GM19324 (cell line): ENCODE measurements around the gene SLC51A.
"Not testable (repeated sequence)": the region's sequence is repeated elsewhere in the genome, so short reads cannot be mapped to it uniquely, and the experiment has no call there.

Source experiments
- ATAC-seq: cut with Tn5 transposase; IDR thresholded peaks from one replicate; pipeline ENCODE4 v1.9.1; 2021; ENCODE audit warnings: mild to moderate bottlenecking, moderate library complexity; ENCODE audit not compliant: unreplicated experiment, low FRiP score

SLC51A gene

GRCh38 chr3:196216089-196216564 lies at the start of gene SLC51A:
Gene SLC51A, plus strand, starts transcription at chr3:196216534. Its CDS starts 179 bp downstream, at chr3:196216713.
- ATAC-seq, result no peak

DNA sequence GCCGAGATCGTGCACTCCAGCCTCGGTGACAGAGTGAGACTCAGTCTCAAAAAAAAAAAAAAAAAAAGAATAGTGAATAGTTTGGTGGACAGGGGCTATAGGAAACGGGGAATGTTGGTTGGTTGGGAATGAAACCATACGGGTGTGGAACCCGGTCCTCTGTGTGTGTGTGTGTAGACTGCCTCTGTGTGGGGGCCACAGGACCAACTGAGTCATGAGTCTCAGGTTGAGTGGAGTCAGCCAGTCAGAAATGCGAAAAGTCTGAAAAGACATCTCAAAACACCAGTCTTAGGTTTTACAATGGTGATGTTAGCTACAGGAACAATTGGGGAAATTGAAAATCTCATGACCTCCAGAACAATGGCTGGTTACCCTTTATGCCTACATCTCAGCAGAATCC lies 49.6 kb upstream of the SLC51A start:
- no peak for ATAC-seq

GRCh38 chr3:196168808-196169391 lies 47.4 kb upstream of the SLC51A start:
- no peak for ATAC-seq

- no peak for ATAC-seq
Measured at GRCh38 chr3:196169836-196170240, 46.5 kb upstream of the SLC51A start.

GRCh38 chr3:196170296-196170695 lies 46.0 kb upstream of the SLC51A start:
- ATAC-seq, result not testable (repeated sequence)

DNA sequence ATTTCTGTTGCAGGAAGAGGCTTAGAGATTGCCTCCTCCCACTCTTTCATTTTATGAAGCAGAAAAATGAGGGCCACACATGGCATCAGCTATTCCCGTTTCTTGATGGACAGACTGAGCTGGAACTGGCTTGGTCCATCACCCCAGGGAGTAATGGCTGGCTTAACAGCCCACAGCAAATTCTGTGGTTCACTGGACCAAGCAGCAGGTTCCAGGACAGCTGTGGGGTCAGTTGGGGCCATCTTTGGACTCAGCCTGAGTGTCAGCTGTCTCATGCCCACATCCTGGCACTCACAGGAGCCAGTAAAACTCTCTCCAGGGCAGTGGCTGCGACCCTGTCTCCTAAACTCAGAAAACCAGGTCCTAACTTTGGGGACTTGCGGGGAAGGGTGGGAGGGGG lies 41.7 kb upstream of the SLC51A start:
- ATAC-seq, result no peak

GRCh38 chr3:196175116-196175625 lies 41.2 kb upstream of the SLC51A start:
- ATAC-seq, result no peak

- no peak for ATAC-seq
Measured at GRCh38 chr3:196175722-196176121, 40.6 kb upstream of the SLC51A start.

GRCh38 chr3:196177567-196177966 lies 38.8 kb upstream of the SLC51A start:
- ATAC-seq, result no peak

DNA sequence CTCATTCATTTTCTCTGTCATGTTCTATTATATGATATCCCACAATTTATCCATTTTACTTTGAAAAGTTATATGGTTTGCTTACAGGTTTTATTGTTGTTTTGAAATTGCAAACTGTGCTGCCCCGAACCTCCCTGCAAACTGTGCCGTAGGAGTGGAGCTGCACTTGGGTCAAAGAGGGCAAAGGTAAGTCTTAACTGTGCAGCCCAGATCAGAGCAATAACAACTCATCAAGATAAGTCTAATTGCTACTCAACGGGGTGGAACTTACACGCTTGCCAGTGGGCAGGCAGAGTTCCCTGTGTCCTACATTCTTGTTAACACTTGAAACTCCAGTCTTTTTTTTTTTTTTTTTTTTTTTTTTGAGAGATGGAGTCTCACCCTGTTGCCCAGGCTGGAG lies 38.4 kb upstream of the SLC51A start:
- no peak for ATAC-seq

GRCh38 chr3:196178993-196179379 lies 37.3 kb upstream of the SLC51A start:
- ATAC-seq, result no peak

GRCh38 chr3:196179380-196180308 lies 36.7 kb upstream of the SLC51A start:
- ATAC-seq, result peak; percentile 63

DNA sequence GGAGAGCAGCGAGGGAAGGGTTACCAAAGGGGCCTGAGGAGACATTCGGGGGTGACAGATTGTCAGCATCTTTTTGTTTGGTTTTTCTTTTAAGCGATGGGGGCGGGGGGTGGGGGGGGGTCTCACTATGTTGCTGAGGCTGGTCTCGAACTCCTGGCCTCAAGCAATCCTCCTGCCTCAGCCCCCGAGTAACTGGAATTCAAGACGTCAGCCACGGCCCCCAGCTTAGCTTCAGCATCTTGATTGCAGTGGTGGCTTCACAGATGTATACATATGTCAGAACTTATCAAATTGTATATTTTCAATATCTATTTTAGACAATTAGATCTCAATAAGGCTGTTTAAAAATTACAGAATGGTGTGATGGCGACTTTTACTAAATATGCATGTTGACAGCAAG lies 36.0 kb upstream of the SLC51A start:
- no peak for ATAC-seq

GRCh38 chr3:196181127-196181546 lies 35.2 kb upstream of the SLC51A start:
- ATAC-seq, result no peak

DNA sequence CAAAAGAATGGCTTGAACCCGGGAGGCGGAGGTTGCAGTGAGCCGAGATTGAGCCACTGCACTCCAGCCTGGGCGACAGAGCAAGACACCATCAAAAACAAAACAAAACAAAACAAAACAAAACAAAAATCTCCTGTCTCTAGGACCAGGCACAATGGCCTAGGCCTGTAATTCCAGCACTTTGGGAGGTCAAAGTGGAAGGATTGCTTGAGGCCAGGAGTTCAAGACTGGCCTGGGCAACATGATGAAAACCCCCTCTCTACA lies 32.2 kb upstream of the SLC51A start:
- not testable (repeated sequence) for ATAC-seq

DNA sequence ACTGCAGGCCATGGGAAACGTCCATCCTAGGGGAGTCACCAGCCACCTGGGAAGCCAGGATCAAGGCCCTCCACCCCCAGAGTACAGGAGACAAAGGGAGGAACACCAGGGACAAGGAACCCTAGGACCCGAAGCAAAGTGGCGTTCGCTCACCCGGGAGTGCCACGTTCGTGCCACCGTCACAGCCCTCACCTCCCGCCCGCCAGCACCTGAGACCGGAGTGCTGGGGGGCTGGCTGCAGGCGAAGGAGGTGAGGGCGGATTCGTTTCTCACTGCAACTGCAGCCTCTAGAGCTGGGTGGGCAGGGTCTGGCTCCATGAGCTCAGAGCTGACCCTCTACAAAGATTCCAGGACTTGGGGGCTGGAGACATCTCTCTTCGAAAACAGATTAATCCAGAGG lies 31.5 kb upstream of the SLC51A start:
- no peak for ATAC-seq

DNA sequence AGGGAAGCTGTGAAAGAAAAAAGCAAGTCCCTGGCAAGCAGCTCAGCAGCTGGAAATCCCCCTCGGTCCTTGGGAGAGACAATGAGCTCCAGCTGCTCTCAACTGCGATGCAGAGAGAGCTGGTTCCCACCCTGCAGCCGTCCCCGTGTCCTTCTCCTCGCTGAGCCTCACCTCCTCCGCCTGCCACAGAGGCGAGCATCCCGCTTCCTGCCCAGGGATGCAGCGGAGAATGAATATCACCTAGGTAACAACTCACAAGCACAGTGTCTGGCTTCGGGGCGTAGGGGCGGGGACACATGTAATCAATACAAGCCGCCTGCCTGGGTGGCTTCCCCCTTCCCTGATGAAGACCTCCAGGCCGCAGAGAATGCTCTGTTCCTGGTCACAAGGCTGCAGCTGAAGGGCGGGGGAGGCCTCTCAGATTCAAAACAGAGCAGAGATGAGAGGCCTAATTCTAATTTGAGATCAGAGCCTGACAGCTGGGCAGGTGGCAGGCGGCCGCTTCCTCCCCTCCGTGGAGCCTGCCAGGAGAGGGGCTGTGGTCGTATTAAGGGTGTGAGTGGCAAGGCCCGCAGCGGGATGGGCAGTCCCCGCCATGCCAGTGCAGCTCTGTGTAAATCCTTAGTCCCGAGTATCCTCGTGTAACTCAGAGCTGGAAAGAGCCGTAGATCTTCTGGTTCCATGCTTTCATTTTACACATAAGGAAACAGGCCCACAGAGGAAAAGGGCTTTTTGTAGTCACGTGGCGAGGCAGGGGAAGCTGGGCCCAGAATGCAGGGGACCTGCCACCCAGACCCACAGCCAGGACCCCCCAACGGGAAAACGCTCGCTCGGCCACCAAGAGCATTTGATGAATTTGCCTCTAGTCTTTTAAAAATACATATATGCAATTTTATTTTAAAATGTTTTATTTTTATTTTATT lies 29.4 kb upstream of the SLC51A start:
- ATAC-seq, result peak; percentile 42

- no peak for ATAC-seq
Measured at GRCh38 chr3:196189566-196190347, 26.6 kb upstream of the SLC51A start.

DNA sequence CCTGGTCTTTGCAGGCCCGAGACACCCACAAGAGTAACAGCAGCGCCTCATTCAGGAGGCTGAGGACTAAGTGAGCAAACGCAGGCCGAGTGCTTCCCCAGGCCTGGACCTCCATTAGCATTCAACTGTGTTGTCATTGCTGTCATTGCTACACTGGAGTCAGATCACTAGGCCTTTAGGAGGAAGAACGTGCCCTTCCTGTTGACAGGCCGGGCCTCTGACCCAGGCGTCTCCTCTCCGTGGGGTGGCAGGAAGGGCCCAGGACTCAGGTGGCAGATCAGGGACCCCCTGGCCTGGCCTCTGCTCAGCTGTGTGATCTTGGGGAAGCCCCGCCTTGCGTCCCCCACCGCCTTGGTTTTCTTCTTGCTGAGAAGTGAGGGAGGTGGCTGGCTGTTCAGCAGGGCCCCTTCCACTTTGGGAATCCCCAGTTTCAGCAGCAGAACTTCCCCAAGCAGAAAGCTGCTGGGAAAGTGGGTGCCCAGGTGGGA lies 24.3 kb upstream of the SLC51A start:
- ATAC-seq, result no peak

- peak; percentile 44 for ATAC-seq
Measured at GRCh38 chr3:196192524-196193051, 23.7 kb upstream of the SLC51A start.
